Neuronal stem cell (in vitro differentiated cells): ENCODE results near the gene MSANTD2.

Experiments
- DNase-seq: peaks from one replicate; pipeline ENCODE4 v3.0.0-alpha.2; 2013; ENCODE audit warnings: low spot score
- H2AFZ ChIP-seq: one replicate; pipeline ENCODE4 v1.6.1; 2013; ENCODE audit warnings: mild to moderate bottlenecking, low read length, inconsistent platforms
- H2AK5ac ChIP-seq: 2 replicates; pipeline ENCODE4 v1.6.1; 2013; ENCODE audit warnings: low read depth, mild to moderate bottlenecking, inconsistent platforms, low read length, moderate library complexity, mixed read lengths
- H2BK120ac ChIP-seq: 2 replicates; pipeline ENCODE4 v1.6.1; 2013; ENCODE audit warnings: low read depth, mild to moderate bottlenecking, inconsistent platforms, low read length, moderate library complexity, mixed read lengths
- H2BK12ac ChIP-seq: one replicate; pipeline ENCODE4 v1.6.1; 2013; ENCODE audit warnings: low read length, inconsistent platforms
- H2BK15ac ChIP-seq: 2 replicates; pipeline ENCODE4 v1.6.1; 2013; ENCODE audit warnings: mild to moderate bottlenecking, low read length, inconsistent platforms, mixed read lengths
- H2BK5ac ChIP-seq: one replicate; pipeline ENCODE4 v1.6.1; 2013; ENCODE audit warnings: inconsistent platforms, mild to moderate bottlenecking, low read length, moderate library complexity
- H3K14ac ChIP-seq: one replicate; pipeline ENCODE4 v1.6.1; 2013; ENCODE audit warnings: low read length, inconsistent platforms
- H3K18ac ChIP-seq: 2 replicates; pipeline ENCODE4 v1.6.1; 2013; ENCODE audit warnings: low read length, inconsistent platforms
- H3K23ac ChIP-seq: 2 replicates; pipeline ENCODE4 v1.6.1; 2013; ENCODE audit warnings: low read depth, mild to moderate bottlenecking, mixed read lengths, low read length, inconsistent platforms; ENCODE audit not compliant: poor library complexity
- H3K27ac ChIP-seq: replicated peaks from 3 replicates; pipeline ENCODE4 v1.5.1; 2013; ENCODE audit warnings: low read length, inconsistent platforms
- H3K27me3 ChIP-seq, 3 experiments: 2 replicates each; pipeline ENCODE4 v1.6.1; 2013; ENCODE audit warnings: low read length in 3 of 3, mild to moderate bottlenecking in 2 of 3, inconsistent platforms in 1 of 3, low read depth in 1 of 3, mixed read lengths in 1 of 3, moderate library complexity in 1 of 3; ENCODE audit not compliant: control insufficient read depth in 3 of 3, insufficient read depth in 3 of 3
- H3K36me3 ChIP-seq, 2 donors: replicated peaks in 1 of 2; 2 replicates each; pipeline ENCODE4 v1.6.1; 2013; ENCODE audit warnings: low read length in 2 of 2; ENCODE audit not compliant: control insufficient read depth in 2 of 2, insufficient read depth in 2 of 2
- H3K4ac ChIP-seq: 2 replicates; pipeline ENCODE4 v1.6.1; 2013; ENCODE audit warnings: inconsistent platforms, mild to moderate bottlenecking, low read length, moderate library complexity
- H3K4me1 ChIP-seq, 2 donors: 1 replicate in 1 of 2; 2 replicates in 1 of 2; pipeline ENCODE4 v1.6.1; 2013; ENCODE audit warnings: low read length in 2 of 2, low read depth in 1 of 2; ENCODE audit not compliant: control insufficient read depth in 2 of 2, insufficient read depth in 1 of 2
- H3K4me2 ChIP-seq: one replicate; pipeline ENCODE4 v1.6.1; 2013; ENCODE audit warnings: mild to moderate bottlenecking, low read length, inconsistent platforms; ENCODE audit not compliant: insufficient read depth, poor library complexity, severe bottlenecking
- H3K4me3 ChIP-seq, 2 donors: 2 replicates each; pipeline ENCODE4 v1.5.1; 2013; ENCODE audit warnings: low read length in 2 of 2, mild to moderate bottlenecking in 2 of 2, inconsistent platforms in 1 of 2, moderate library complexity in 1 of 2
- H3K79me1 ChIP-seq: one replicate; pipeline ENCODE4 v1.6.1; 2013; ENCODE audit warnings: low read depth, mild to moderate bottlenecking, inconsistent platforms, low read length, moderate library complexity
- H3K9ac ChIP-seq: one replicate; pipeline ENCODE4 v1.6.1; 2013; ENCODE audit warnings: mild to moderate bottlenecking, low read depth, low read length, inconsistent platforms; ENCODE audit not compliant: poor library complexity
- H3K9me3 ChIP-seq, 2 donors: replicated peaks in 1 of 2; 2 replicates each; pipeline versions ENCODE3 to v1.6.1; 2013; ENCODE audit warnings: low read length in 2 of 2, mild to moderate bottlenecking in 2 of 2, inconsistent platforms in 1 of 2, low read depth in 1 of 2, mixed read lengths in 1 of 2, moderate library complexity in 1 of 2; ENCODE audit not compliant: control insufficient read depth in 2 of 2, insufficient read depth in 1 of 2
- H4K8ac ChIP-seq: one replicate; pipeline ENCODE4 v1.6.1; 2013; ENCODE audit warnings: low read depth, mild to moderate bottlenecking, inconsistent platforms, low read length, moderate library complexity
- H4K91ac ChIP-seq: one replicate; pipeline ENCODE4 v1.6.1; 2013; ENCODE audit warnings: low read length, low read depth, mild to moderate bottlenecking, inconsistent platforms; ENCODE audit not compliant: poor library complexity
- WGBS, 2 donors: extraction: QIAGEN DNeasy Blood & Tissue Kit; methylation state at CpG; one replicate each; pipeline ENCODE4 v1.1.7; 2013; ENCODE audit warnings: missing lambda C conversion rate in 2 of 2, mixed read lengths in 1 of 2; ENCODE audit not compliant: insufficient read length in 2 of 2, insufficient replicate concordance in 1 of 2; ENCODE audit errors: extremely low coverage in 2 of 2; 5-methylcytosine and 5-hydroxymethylcytosine counted together

MSANTD2 gene

DNA sequence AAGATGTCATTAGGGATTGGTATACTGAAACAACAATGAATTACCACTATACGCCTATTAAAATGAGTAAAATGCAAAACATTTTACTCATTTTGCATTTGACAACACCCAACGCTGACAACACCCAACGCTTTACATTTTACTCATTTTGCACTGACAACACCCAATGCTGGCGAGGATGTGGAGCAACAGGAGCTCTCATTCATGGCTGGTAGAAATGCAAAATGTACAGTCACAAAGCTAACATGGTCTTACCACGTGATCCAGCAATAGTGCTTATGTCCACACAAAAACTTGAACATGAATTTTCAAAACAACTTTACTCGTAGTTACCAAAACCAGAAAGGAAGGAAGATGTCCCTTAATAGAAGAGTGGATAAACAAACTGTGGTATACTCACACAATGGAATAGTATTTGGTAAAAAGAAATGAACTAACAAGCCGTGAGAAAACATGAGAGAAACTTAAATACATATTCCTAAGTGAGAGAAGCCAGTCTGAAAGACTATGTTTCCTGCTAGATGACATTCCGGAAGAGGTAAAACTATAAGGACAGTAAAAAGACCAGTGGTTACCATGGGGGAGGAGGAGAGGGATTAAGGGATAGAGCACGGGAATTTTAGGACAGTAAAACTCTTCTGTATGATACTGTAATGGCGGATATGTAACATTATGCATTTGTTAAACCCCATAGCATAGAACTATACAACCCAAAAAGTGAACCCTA lies 11.4 kb upstream of the MSANTD2 start:
- Histone ChIP-seq H2AK5ac (no peak overlapping the region), H3K27ac (no peak overlapping the region)
- WGBS, 2 donors: no CpG with 5 or more reads among the region's 10 CpGs

DNA sequence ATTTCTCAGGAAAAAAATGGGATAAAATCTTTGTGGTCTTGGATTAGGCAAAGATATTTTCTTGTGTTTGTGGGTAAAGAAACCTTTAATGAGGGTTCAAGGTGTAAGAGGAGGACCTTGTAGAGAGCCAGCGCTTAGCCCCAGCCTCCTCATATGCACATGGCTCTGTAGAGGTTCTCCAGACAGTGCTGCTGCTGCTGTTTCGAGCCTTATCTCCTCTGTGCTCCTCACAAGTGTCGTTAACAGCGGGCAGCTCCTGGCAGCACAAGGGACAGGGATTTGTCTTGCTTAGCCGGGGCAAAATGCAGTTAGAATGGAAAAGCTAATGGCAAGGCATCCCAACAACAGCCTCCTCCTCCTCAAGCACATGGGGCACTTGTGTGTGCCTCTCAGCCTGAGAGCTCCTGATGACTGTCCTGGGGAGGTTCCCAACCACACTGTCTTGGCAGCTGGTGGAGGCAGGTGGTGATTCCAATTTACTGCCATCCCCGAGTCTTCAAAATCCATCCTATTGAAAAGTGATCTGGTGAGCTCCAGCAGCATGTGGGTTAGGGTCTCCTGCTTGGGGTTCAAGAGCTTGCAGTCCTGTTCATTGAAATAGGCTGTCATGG lies 7.6 kb upstream of the MSANTD2 start:
- H2BK5ac ChIP-seq: no peak overlapping the region
- no peak overlapping the region for H3K9ac ChIP-seq
- H3K27ac ChIP-seq: no peak overlapping the region
- H3K4me1 ChIP-seq: no peaks in the 10 kb centered on the region
- no peak overlapping the region for H3K23ac ChIP-seq
- no peak overlapping the region for H4K91ac ChIP-seq
- no peak overlapping the region for H3K4me3 ChIP-seq
- no peak for DNase-seq
- H3K4me2 ChIP-seq: no peak overlapping the region
- H2BK120ac ChIP-seq: no peak overlapping the region
- H3K18ac ChIP-seq: no peak overlapping the region
- no CpG with 5 or more reads among the region's 6 CpGs for WGBS, 2 donors
- no peak overlapping the region for H2BK12ac ChIP-seq
- H2AK5ac ChIP-seq: no peak overlapping the region
- H3K79me1 ChIP-seq: no peaks in the 10 kb centered on the region
- H3K9me3 ChIP-seq: peaks cover 0 to 17% of the 10 kb centered on the region in 2 donors
- H3K36me3 ChIP-seq: peaks cover 3 to 35% of the 10 kb centered on the region in 2 donors
- H3K27me3 ChIP-seq: no peaks in the 10 kb centered on the region
- H4K8ac ChIP-seq: no peak overlapping the region
- no peak overlapping the region for H3K14ac ChIP-seq
- no peak overlapping the region for H2AFZ ChIP-seq
- H2BK15ac ChIP-seq: no peak overlapping the region
- no peak overlapping the region for H3K4ac ChIP-seq

More for the DNA sequence above, 11.4 kb upstream of the MSANTD2 start:
- Histone ChIP-seq H3K4me3 (no peak overlapping the region), H3K4me2 (no peak overlapping the region), H3K9ac (no peak overlapping the region), H2BK120ac (no peak overlapping the region), H3K9me3 (peaks cover 0 to 7% of the 10 kb centered on the region in 2 donors), H4K8ac (no peak overlapping the region), H2BK15ac (no peak overlapping the region), H2AFZ (no peak overlapping the region), H2BK5ac (no peak overlapping the region), H4K91ac (no peak overlapping the region), H2BK12ac (no peak overlapping the region), H3K36me3 (peaks cover 0 to 12% of the 10 kb centered on the region in 2 donors), H3K79me1 (no peaks in the 10 kb centered on the region), H3K27me3 (no peaks in the 10 kb centered on the region), H3K23ac (no peak overlapping the region), H3K4me1 (no peaks in the 10 kb centered on the region), H3K4ac (no peak overlapping the region), H3K18ac (no peak overlapping the region), H3K14ac (no peak overlapping the region)
- DNase-seq: no peak

DNA sequence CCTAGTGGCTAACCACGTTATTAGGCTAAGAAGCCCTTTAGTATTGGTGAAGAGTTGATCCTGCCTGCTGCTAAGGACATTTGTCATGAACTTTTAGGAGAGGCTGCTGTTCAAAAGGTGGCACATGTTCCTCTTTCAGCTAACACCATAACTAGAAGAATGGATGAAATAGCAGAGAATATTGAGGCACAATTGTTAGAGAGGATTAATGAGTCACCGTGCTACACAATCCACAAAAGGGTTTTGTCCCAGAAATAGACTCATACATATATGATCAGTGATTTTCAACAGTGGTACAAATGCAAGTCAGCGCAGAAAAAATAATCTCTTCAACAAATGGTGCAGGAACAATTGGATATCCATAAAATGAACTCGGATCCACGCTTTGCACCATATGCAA lies 7.0 kb upstream of the MSANTD2 start:
- Histone ChIP-seq H2BK5ac (no peak overlapping the region), H3K4me1 (no peaks in the 10 kb centered on the region)

DNA sequence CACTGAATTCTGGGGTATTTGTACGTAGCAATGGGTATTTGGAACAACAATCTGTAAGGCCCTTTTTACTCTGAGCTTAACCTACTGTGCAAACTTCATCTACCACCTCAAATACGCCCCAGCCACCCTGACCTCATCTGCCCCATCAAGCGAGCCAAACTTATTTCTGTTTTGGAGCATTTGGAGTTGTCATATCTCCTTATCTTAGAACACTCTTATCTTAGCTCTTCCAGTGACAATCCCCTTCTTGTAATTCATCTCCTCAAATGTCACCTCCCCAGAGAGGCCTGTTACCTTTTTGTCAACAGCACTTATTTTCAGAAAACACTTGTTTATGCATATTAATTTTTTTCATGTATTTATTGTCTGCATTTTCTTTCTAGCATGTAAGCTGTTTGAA lies 4.7 kb upstream of the MSANTD2 start:
- H3K36me3 ChIP-seq: peaks cover 3 to 35% of the 10 kb centered on the region in 2 donors
- H2BK5ac ChIP-seq: no peak overlapping the region
- H2BK15ac ChIP-seq: no peak overlapping the region
- peaks cover 2 to 4% of the 10 kb centered on the region in 2 donors for H3K4me1 ChIP-seq
- H2AFZ ChIP-seq: no peak overlapping the region
- no CpG with 5 or more reads among the region's 3 CpGs for WGBS, 2 donors
- no peak overlapping the region for H3K14ac ChIP-seq
- no peak overlapping the region for H3K9ac ChIP-seq
- H3K27ac ChIP-seq: no peak overlapping the region
- no peak overlapping the region for H3K4ac ChIP-seq
- peaks cover 0 to 17% of the 10 kb centered on the region in 2 donors for H3K9me3 ChIP-seq
- no peak overlapping the region for H2BK120ac ChIP-seq
- H3K4me2 ChIP-seq: no peak overlapping the region
- H3K27me3 ChIP-seq: no peaks in the 10 kb centered on the region
- no peak overlapping the region for H3K23ac ChIP-seq
- H2AK5ac ChIP-seq: no peak overlapping the region
- H4K8ac ChIP-seq: no peak overlapping the region
- no peak for DNase-seq
- no peak overlapping the region for H3K18ac ChIP-seq
- no peak overlapping the region for H4K91ac ChIP-seq
- no peak overlapping the region for H3K4me3 ChIP-seq
- no peak overlapping the region for H2BK12ac ChIP-seq
- H3K79me1 ChIP-seq: peaks cover 2% of the 10 kb centered on the region

More for the DNA sequence above, 7.0 kb upstream of the MSANTD2 start:
- no peaks in the 10 kb centered on the region for H3K79me1 ChIP-seq
- H2BK12ac ChIP-seq: no peak overlapping the region
- H3K36me3 ChIP-seq: peaks cover 3 to 35% of the 10 kb centered on the region in 2 donors
- H3K14ac ChIP-seq: no peak overlapping the region
- H3K4me3 ChIP-seq: no peak overlapping the region
- no CpG with 5 or more reads among the region's 5 CpGs for WGBS, 2 donors
- H3K9ac ChIP-seq: no peak overlapping the region
- no peak overlapping the region for H3K27ac ChIP-seq
- H2AK5ac ChIP-seq: no peak overlapping the region
- no peak overlapping the region for H2AFZ ChIP-seq
- peaks cover 0 to 17% of the 10 kb centered on the region in 2 donors for H3K9me3 ChIP-seq
- DNase-seq: no peak
- no peak overlapping the region for H3K4ac ChIP-seq
- no peak overlapping the region for H3K18ac ChIP-seq
- H4K8ac ChIP-seq: no peak overlapping the region
- no peak overlapping the region for H3K23ac ChIP-seq
- no peak overlapping the region for H2BK15ac ChIP-seq
- no peak overlapping the region for H4K91ac ChIP-seq
- no peak overlapping the region for H2BK120ac ChIP-seq
- H3K27me3 ChIP-seq: no peaks in the 10 kb centered on the region
- H3K4me2 ChIP-seq: no peak overlapping the region
